HepG2 (cell line): Measurements from ENCODE around the gene SLTM. TPM values are rescaled to one million over a fixed set of nuclear protein-coding genes. Genes with fewer than 3 reads are reported as not detected.

ENCODE experiments used
- AGO2 ChIP-seq: fragments of 200-400 bp; formaldehyde crosslinking; optimal IDR thresholded peaks from 2 replicates; pipeline ENCODE3; 2017; ENCODE audit warnings: mild to moderate bottlenecking, low read depth, low read length, moderate library complexity
- AHR ChIP-seq: IDR thresholded peaks from 2 replicates; pipeline ENCODE4 v1.6.1; 2018; ENCODE audit warnings: missing genetic modification reagents, missing compliant biosample characterization
- DBP ChIP-seq: sonication (generic); formaldehyde crosslinking; IDR thresholded peaks from 2 replicates; pipeline ENCODE4 v1.4.0; 2020; ENCODE audit warnings: missing genetic modification reagents; ENCODE audit errors: not compliant biosample characterization
- DZIP1 ChIP-seq: sonication (generic); formaldehyde crosslinking; IDR thresholded peaks from 2 replicates; pipeline ENCODE4 v1.5.0; 2020; ENCODE audit warnings: mild to moderate bottlenecking, missing genetic modification reagents
- ELF3 ChIP-seq: IDR thresholded peaks from 2 replicates; pipeline ENCODE4 v1.6.1; 2016; ENCODE audit warnings: missing genetic modification reagents, missing compliant biosample characterization
- FIP1L1 ChIP-seq: fragments of 200-400 bp; formaldehyde crosslinking; IDR thresholded peaks from 2 replicates; pipeline ENCODE4 v1.6.1; 2018; ENCODE audit warnings: low read depth, mild to moderate bottlenecking, low read length, moderate library complexity, borderline replicate concordance; ENCODE audit not compliant: insufficient read depth
- FOXA3 ChIP-seq: IDR thresholded peaks from 2 replicates; pipeline ENCODE4 v1.6.1; 2016; ENCODE audit warnings: missing genetic modification reagents, missing compliant biosample characterization
- GATAD2A ChIP-seq: IDR thresholded peaks from 2 replicates; pipeline ENCODE4 v1.6.1; 2016
- KDM2A ChIP-seq: sonication (generic); formaldehyde crosslinking; IDR thresholded peaks from 2 replicates; pipeline ENCODE4 v1.4.0; 2020; ENCODE audit warnings: low read depth, missing genetic modification reagents, borderline replicate concordance
- MAX ChIP-seq: IDR thresholded peaks from 2 replicates; pipeline ENCODE4 v1.6.1; 2012; ENCODE audit warnings: inconsistent platforms
- MTF1 ChIP-seq: sonication (generic); formaldehyde crosslinking; IDR thresholded peaks from 2 replicates; pipeline ENCODE4 v1.5.0; 2020; ENCODE audit warnings: missing genetic modification reagents
- POLR2G ChIP-seq: fragments of 200-400 bp; formaldehyde crosslinking; IDR thresholded peaks from 2 replicates; pipeline ENCODE4 v1.6.1; 2018; ENCODE audit warnings: mild to moderate bottlenecking, low read depth, low read length, moderate library complexity
- RBM22 ChIP-seq: fragments of 200-400 bp; formaldehyde crosslinking; optimal IDR thresholded peaks from 2 replicates; pipeline ENCODE3; 2017; ENCODE audit warnings: mild to moderate bottlenecking, low read length, moderate library complexity
- SOX6 ChIP-seq, 2 experiments: fragments of 450-650 bp in 1 of 2; sonication (generic) in 1 of 2; formaldehyde crosslinking in 1 of 2; IDR thresholded peaks; 2 replicates each; pipeline versions ENCODE4 v1.4.0 to v1.6.1; 2017 to 2020; ENCODE audit warnings: antibody characterized with exemption in 1 of 2, mild to moderate bottlenecking in 1 of 2, missing genetic modification reagents in 1 of 2
- SP5 ChIP-seq: IDR thresholded peaks from 2 replicates; pipeline ENCODE4 v1.6.1; 2016; ENCODE audit warnings: low read depth, borderline replicate concordance
- U2AF2 ChIP-seq: fragments of 200-400 bp; formaldehyde crosslinking; IDR thresholded peaks from 2 replicates; pipeline ENCODE4 v1.6.1; 2017; ENCODE audit warnings: low read depth, mild to moderate bottlenecking, low read length
- ZBTB33 ChIP-seq: sonication (generic); formaldehyde crosslinking; IDR thresholded peaks from 2 replicates; pipeline ENCODE4 v1.4.0; 2020; ENCODE audit warnings: missing genetic modification reagents
- ZNF232 ChIP-seq: sonication (generic); formaldehyde crosslinking; IDR thresholded peaks from 2 replicates; pipeline ENCODE4 v1.4.0; 2020; ENCODE audit warnings: missing genetic modification reagents, borderline replicate concordance
- ZNF263 ChIP-seq: sonication (generic); formaldehyde crosslinking; IDR thresholded peaks from 2 replicates; pipeline ENCODE4 v1.4.0; 2020; ENCODE audit warnings: missing genetic modification reagents
- ZNF558 ChIP-seq: sonication (generic); formaldehyde crosslinking; IDR thresholded peaks from 2 replicates; pipeline ENCODE4 v1.9.0; 2022; ENCODE audit warnings: mild to moderate bottlenecking, missing genetic modification reagents, borderline replicate concordance
- ZSCAN20 ChIP-seq: sonication (generic); formaldehyde crosslinking; IDR thresholded peaks from 2 replicates; pipeline ENCODE4 v1.4.0; 2020; ENCODE audit warnings: missing genetic modification reagents, mild to moderate bottlenecking, borderline replicate concordance
- polyA plus RNA-seq, 8 experiments: library from polyadenylated mRNA; depleted of rRNA in 3 of 8; stranded (reverse) in 7 of 8; unstranded in 1 of 8; fragments of >200 nt; fragmentation: Illumina TruSeq in 4 of 8; extraction: Trizol in 4 of 8; gene quantifications; 2 replicates each; pipeline versions ENCODE4 v1.2.1 to v1.2.3, GENCODE V29; 2011 to 2016; ENCODE audit warnings: low read depth in 4 of 8, missing spikeins in 1 of 8, mixed read lengths in 1 of 8; ENCODE audit not compliant: insufficient read depth in 1 of 8
- total RNA-seq, 5 experiments: library from RNA; depleted of rRNA; stranded (reverse); fragments of >200 nt; fragmentation: Illumina TruSeq; extraction: Trizol; gene quantifications; 2 replicates each; pipeline ENCODE4 v1.2.3, GENCODE V29; 2016; ENCODE audit warnings: low read depth in 1 of 5
- TF ChIP-seq, protein P1 (sequence below): sonication (generic); formaldehyde crosslinking; IDR thresholded peaks from 2 replicates; pipeline ENCODE4 v1.5.1; 2020; ENCODE audit warnings: missing genetic modification reagents, mild to moderate bottlenecking, borderline replicate concordance

The SLTM gene
- total and polyA plus RNA-seq, 2 of the 13 experiments (the other 11 are each of a cell fraction or from before 2014, with no cell fraction given) = 22.0 to 64.2 TPM

- TF ChIP-seq ZBTB33 (0 out of 2 replicates have a peak, but pooled peaks have one; percentile 25), FOXA3 (CRISPR knock-in tag) (peak; percentile 6; the same call in 1 of the 2 replicates), AHR (no peak), MTF1 (CRISPR knock-in tag) (no peak), AGO2 (peak; percentile 36), FIP1L1 (no peak), GATAD2A (0 out of 2 replicates have a peak, but pooled peaks have one; percentile 20), ZNF558 (CRISPR knock-in tag) (no peak; the same call in 1 of the 2 replicates), ZNF263 (CRISPR knock-in tag) (peak; percentile 90), SP5 (CRISPR knock-in tag) (0 out of 2 replicates have a peak, but pooled peaks have one; percentile 17), ZNF232 (CRISPR knock-in tag) (peak; percentile 55; the same call in 1 of the 2 replicates), ELF3 (peak; percentile 30; the same call in 1 of the 2 replicates), U2AF2 (no peak), ZSCAN20 (CRISPR knock-in tag) (no peak), DZIP1 (CRISPR knock-in tag) (0 out of 2 replicates have a peak, but pooled peaks have one; percentile 15), KDM2A (CRISPR knock-in tag) (peak; percentile 31; the same call in 1 of the 2 replicates), RBM22 (peak; percentile 51), DBP (CRISPR knock-in tag) (no peak), POLR2G (peak; percentile 66), SOX6 (IDR thresholded peaks at IDR 0.05) (no peak), SOX6 (CRISPR knock-in tag; IDR thresholded peaks at IDR 0.05) (no peak), MAX (peak; percentile 41; the same call in 1 of the 2 replicates)
- TF ChIP-seq, protein P1, sequence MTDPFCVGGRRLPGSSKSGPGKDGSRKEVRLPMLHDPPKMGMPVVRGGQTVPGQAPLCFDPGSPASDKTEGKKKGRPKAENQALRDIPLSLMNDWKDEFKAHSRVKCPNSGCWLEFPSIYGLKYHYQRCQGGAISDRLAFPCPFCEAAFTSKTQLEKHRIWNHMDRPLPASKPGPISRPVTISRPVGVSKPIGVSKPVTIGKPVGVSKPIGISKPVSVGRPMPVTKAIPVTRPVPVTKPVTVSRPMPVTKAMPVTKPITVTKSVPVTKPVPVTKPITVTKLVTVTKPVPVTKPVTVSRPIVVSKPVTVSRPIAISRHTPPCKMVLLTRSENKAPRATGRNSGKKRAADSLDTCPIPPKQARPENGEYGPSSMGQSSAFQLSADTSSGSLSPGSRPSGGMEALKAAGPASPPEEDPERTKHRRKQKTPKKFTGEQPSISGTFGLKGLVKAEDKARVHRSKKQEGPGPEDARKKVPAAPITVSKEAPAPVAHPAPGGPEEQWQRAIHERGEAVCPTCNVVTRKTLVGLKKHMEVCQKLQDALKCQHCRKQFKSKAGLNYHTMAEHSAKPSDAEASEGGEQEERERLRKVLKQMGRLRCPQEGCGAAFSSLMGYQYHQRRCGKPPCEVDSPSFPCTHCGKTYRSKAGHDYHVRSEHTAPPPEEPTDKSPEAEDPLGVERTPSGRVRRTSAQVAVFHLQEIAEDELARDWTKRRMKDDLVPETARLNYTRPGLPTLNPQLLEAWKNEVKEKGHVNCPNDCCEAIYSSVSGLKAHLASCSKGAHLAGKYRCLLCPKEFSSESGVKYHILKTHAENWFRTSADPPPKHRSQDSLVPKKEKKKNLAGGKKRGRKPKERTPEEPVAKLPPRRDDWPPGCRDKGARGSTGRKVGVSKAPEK (CRISPR knock-in tag) = no peak
Observed at GRCh38 chr15:58865425-58865880, 68.0 kb downstream of the SLTM start (continued).
